Activated naive CD8-positive, alpha-beta T cell (primary cell): ENCODE measurements around the gene CNOT6.

Experiments used
- H3K27ac Mint-ChIP-seq: one replicate; pipeline ENCODE4 v1.8.0; 2021; ENCODE audit warnings: mixed read lengths
- H3K27me3 Mint-ChIP-seq: one replicate; pipeline ENCODE4 v1.8.0; 2021; ENCODE audit warnings: mixed read lengths
- H3K36me3 Mint-ChIP-seq: one replicate; pipeline ENCODE4 v1.8.0; 2021; ENCODE audit warnings: mixed read lengths
- H3K4me1 Mint-ChIP-seq: one replicate; pipeline ENCODE4 v1.8.0; 2021; ENCODE audit warnings: low read depth, mixed read lengths
- H3K4me3 Mint-ChIP-seq: one replicate; pipeline ENCODE4 v1.8.0; 2021; ENCODE audit warnings: mild to moderate bottlenecking, mixed read lengths
- H3K9me3 Mint-ChIP-seq: one replicate; pipeline ENCODE4 v1.8.0; 2021; ENCODE audit warnings: low read depth, mixed read lengths

CNOT6 gene

GRCh38 chr5:180618829-180619562 lies 124.8 kb downstream of the CNOT6 start:
- no peak overlapping the region for H3K4me3 Mint-ChIP-seq

DNA sequence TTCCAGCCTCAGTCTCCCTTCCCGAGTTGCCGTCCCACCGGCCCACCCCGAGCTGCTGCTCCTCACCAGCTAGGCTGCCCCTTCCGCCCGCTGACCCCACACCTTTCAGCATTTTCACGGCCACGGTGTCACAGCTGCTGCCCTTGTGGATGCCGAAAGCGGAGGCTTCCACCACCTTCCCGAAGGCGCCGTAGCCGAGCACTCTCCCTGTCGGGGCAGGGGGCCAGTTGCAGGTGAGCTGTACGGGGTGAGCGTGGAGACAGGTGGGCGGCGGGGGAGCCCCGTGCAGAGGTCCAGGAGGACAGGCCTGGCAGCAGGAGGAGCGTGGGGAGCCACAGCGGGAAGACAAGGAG lies 125.4 kb downstream of the CNOT6 start:
- Mint-ChIP-seq H3K27ac (no peak overlapping the region), H3K4me3 (no peak overlapping the region), H3K9me3 (no peaks in the 10 kb centered on the region)

More at GRCh38 chr5:180618829-180619562, 124.8 kb downstream of the CNOT6 start:
- Mint-ChIP-seq H3K36me3 (no peaks in the 10 kb centered on the region), H3K4me1 (peaks cover 14% of the 10 kb centered on the region), H3K27me3 (no peaks in the 10 kb centered on the region), H3K9me3 (no peaks in the 10 kb centered on the region), H3K27ac (no peak overlapping the region)

GRCh38 chr5:180620014-180620413 lies 125.8 kb downstream of the CNOT6 start:
- Mint-ChIP-seq H3K27ac (no peak overlapping the region), H3K4me3 (no peak overlapping the region), H3K36me3 (no peaks in the 10 kb centered on the region), H3K9me3 (no peaks in the 10 kb centered on the region), H3K27me3 (no peaks in the 10 kb centered on the region), H3K4me1 (peaks cover 17% of the 10 kb centered on the region)

More for the DNA sequence above, 125.4 kb downstream of the CNOT6 start:
- no peaks in the 10 kb centered on the region for H3K36me3 Mint-ChIP-seq
- H3K27me3 Mint-ChIP-seq, result no peaks in the 10 kb centered on the region
- peaks cover 15% of the 10 kb centered on the region for H3K4me1 Mint-ChIP-seq

DNA sequence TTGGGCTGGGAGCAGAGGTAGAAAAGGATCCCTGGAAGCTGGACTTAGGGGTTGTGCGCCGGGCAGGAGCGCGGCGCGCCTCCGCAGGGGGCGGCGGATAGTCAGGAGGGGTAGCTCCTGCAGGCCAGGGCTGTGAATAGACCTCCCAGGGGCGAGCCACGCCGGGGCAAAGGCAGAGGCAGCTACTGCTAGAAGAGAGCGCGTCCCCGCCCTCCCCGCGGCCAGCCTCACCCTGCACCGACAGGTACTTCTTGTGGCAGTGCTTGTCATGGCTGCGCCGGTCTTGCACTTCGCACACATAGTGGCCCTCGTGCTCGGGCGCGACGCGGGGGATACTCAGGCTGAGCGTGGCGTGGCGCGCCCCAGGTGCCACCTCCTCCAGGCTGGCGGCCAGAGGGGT lies 127.1 kb downstream of the CNOT6 start:
- no peaks in the 10 kb centered on the region for H3K36me3 Mint-ChIP-seq
- H3K9me3 Mint-ChIP-seq, result no peaks in the 10 kb centered on the region
- no peak overlapping the region for H3K4me3 Mint-ChIP-seq
- no peaks in the 10 kb centered on the region for H3K27me3 Mint-ChIP-seq
- H3K4me1 Mint-ChIP-seq, result peaks cover 17% of the 10 kb centered on the region
- H3K27ac Mint-ChIP-seq, result no peak overlapping the region

DNA sequence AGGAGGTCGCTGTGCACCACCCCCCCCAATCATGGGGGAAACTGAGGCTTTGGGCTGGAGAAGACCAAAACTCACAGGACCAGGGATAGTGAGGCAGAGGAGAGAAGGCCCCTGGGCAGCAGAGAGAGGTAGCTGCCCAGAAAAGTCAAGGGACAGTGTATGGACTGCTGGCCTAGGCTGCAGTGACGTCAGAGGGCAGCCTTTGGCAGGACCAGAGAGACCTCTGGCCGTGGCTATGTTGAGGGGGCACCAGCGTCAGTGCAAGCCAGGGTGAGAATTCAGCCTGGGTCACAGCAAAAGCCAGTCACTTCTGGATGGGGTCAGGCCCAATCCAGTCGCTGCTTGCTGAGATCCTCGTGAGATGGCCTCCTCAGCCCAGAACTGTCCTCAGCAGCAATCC lies 128.7 kb downstream of the CNOT6 start:
- Mint-ChIP-seq H3K36me3 (no peaks in the 10 kb centered on the region), H3K27ac (peak overlapping the region; percentile 61), H3K4me3 (no peak overlapping the region), H3K9me3 (no peaks in the 10 kb centered on the region), H3K4me1 (peaks cover 17% of the 10 kb centered on the region), H3K27me3 (no peaks in the 10 kb centered on the region)

DNA sequence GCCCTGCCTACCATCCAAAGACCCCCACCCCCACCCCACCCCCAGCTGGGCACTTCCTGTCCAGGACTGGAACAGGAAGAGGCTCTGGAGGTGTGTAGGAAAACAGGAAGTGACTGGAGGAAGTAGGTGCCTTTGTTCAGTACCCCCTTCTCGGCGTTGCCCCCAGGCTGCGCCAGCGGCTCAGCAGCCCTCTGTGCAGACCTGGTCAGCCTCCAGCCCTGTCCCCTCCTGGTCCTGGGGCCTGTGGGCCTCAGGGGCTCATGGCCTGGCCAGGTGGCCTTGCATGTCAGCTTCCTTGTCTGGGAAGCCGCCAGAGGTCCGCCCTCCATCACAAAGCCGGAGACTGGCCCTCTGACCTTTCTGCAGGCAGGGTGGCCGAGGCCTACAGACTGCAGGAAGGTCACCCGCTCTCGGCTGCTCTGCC lies 129.2 kb downstream of the CNOT6 start:
- peak overlapping the region; percentile 28 for H3K27ac Mint-ChIP-seq
- H3K36me3 Mint-ChIP-seq, result no peaks in the 10 kb centered on the region
- H3K4me1 Mint-ChIP-seq, result peaks cover 17% of the 10 kb centered on the region
- no peaks in the 10 kb centered on the region for H3K9me3 Mint-ChIP-seq
- H3K4me3 Mint-ChIP-seq, result no peak overlapping the region
- H3K27me3 Mint-ChIP-seq, result no peaks in the 10 kb centered on the region

GRCh38 chr5:180623844-180624243 lies 129.7 kb downstream of the CNOT6 start:
- peak overlapping the region; percentile 35 for H3K4me3 Mint-ChIP-seq
- peak overlapping the region; percentile 28 for H3K27ac Mint-ChIP-seq
- no peaks in the 10 kb centered on the region for H3K36me3 Mint-ChIP-seq
- H3K9me3 Mint-ChIP-seq, result no peaks in the 10 kb centered on the region
- H3K4me1 Mint-ChIP-seq, result peaks cover 17% of the 10 kb centered on the region
- no peaks in the 10 kb centered on the region for H3K27me3 Mint-ChIP-seq

DNA sequence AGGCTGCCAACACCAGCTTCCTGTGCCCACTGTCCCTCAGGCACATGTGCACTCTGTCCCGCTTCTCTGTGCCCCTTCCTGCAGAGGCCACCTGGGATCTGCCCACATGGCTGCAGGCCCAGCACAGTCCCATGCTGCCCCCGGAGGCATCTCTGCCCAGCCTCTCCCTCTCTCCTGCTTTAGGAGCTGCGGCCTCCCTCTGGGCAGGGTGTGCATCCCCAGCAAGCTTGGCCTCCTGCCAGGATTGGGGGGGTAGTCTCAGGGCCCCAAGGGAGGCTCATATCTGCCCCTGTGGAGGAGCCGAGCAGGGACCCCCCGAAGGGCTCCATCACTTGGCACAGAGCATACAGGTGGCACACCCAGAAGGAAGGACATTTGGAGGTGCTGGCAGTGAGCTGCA lies 130.4 kb downstream of the CNOT6 start:
- H3K4me1 Mint-ChIP-seq, result peaks cover 17% of the 10 kb centered on the region
- no peaks in the 10 kb centered on the region for H3K27me3 Mint-ChIP-seq
- no peak overlapping the region for H3K4me3 Mint-ChIP-seq
- no peaks in the 10 kb centered on the region for H3K36me3 Mint-ChIP-seq
- no peaks in the 10 kb centered on the region for H3K9me3 Mint-ChIP-seq
- no peak overlapping the region for H3K27ac Mint-ChIP-seq

DNA sequence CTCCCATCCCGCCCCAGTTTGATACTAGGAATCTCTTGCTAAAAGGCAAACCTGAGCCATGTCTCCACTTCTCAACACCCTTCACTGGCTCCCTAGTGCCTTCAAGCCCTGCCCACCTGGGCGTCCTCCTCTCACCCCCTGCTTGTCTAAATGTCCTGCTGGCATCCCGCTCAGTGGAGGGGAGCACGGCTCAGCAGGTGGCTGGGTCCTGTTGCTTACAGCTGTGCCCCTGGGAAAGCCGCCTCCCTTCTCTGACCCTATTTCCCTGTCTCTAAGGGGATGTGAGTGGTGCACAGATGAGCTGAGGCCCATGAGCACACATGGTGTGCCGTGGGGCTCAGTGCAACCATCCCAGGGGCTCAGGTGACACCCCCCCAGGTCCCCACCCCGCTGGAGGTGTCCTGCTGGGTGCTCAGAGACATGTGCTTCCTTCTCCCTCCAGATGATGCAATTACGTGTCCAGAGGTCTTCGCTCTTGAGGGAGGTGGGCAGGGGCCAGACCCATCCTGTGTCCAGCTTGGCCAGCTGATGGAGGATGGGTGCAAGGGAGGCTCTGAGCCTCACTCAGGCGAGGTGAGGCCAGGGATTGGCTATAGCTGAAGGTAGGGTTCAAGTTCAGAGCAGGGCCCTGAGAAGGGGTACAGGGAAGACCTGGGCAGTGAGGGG lies 131.1 kb downstream of the CNOT6 start:
- H3K27me3 Mint-ChIP-seq, result no peaks in the 10 kb centered on the region
- no peak overlapping the region for H3K4me3 Mint-ChIP-seq
- H3K4me1 Mint-ChIP-seq, result peaks cover 17% of the 10 kb centered on the region
- H3K9me3 Mint-ChIP-seq, result no peaks in the 10 kb centered on the region
- H3K27ac Mint-ChIP-seq, result no peak overlapping the region
- no peaks in the 10 kb centered on the region for H3K36me3 Mint-ChIP-seq

GRCh38 chr5:180625791-180626660 lies 131.8 kb downstream of the CNOT6 start:
- H3K4me3 Mint-ChIP-seq, result no peak overlapping the region
- no peaks in the 10 kb centered on the region for H3K27me3 Mint-ChIP-seq
- H3K9me3 Mint-ChIP-seq, result no peaks in the 10 kb centered on the region
- H3K36me3 Mint-ChIP-seq, result no peaks in the 10 kb centered on the region
- peaks cover 17% of the 10 kb centered on the region for H3K4me1 Mint-ChIP-seq
- H3K27ac Mint-ChIP-seq, result no peak overlapping the region

DNA sequence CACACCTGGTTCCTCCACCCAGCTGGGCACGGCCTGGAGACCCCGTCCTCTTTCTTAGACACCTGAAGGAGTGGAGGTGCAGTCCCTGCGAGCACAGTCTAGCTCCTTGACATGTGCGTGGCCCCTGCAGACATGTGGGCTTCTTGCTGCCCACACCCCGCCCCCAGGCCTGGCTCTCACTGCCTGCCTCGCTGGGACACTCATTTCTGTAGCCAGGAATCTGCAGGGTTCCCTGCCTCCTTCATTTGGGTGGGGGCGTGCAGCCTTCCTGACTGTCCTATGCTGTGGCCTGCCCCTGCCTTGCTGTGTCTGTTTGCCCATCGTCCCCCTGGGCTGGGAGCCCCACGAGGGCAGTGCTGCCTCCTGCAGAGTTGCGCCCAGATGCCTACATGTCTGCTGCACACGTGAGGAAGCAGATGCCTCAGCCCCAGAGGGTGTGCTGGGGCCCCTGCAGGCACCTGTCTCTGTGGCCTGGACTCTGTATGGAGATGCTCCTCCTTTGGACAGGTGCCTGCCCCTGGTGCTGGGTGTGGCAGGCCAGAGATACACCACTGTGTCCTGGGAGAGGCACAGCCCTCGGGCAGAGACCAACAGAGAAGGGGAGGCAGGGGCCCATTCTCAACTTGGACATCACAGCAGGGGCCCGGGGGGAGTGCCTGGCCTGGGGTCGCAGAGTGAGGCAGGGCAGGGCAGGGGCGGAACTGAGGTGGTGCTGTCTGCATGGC lies 132.6 kb downstream of the CNOT6 start:
- no peak overlapping the region for H3K27ac Mint-ChIP-seq
- no peaks in the 10 kb centered on the region for H3K9me3 Mint-ChIP-seq
- no peak overlapping the region for H3K4me3 Mint-ChIP-seq
- H3K4me1 Mint-ChIP-seq, result peaks cover 17% of the 10 kb centered on the region
- no peaks in the 10 kb centered on the region for H3K27me3 Mint-ChIP-seq
- no peaks in the 10 kb centered on the region for H3K36me3 Mint-ChIP-seq

- Mint-ChIP-seq H3K27ac (no peak overlapping the region), H3K9me3 (no peaks in the 10 kb centered on the region), H3K36me3 (no peaks in the 10 kb centered on the region), H3K4me3 (no peak overlapping the region), H3K4me1 (peaks cover 13% of the 10 kb centered on the region), H3K27me3 (no peaks in the 10 kb centered on the region)
Observed at GRCh38 chr5:180627386-180628120, 133.4 kb downstream of the CNOT6 start.
